ENCODE results near the gene KNTC1. TPM values are rescaled to one million over a fixed set of nuclear protein-coding genes. Genes with fewer than 3 reads are reported as not detected.
"Not testable (repeated sequence)": the region's sequence is repeated elsewhere in the genome, so short reads cannot be mapped to it uniquely, and the experiment has no call there.

KNTC1 gene
- polyA plus RNA-seq, 2 of the 4 experiments (the other 2 are of a cell fraction): 30.6 to 68.7 TPM

DNA sequence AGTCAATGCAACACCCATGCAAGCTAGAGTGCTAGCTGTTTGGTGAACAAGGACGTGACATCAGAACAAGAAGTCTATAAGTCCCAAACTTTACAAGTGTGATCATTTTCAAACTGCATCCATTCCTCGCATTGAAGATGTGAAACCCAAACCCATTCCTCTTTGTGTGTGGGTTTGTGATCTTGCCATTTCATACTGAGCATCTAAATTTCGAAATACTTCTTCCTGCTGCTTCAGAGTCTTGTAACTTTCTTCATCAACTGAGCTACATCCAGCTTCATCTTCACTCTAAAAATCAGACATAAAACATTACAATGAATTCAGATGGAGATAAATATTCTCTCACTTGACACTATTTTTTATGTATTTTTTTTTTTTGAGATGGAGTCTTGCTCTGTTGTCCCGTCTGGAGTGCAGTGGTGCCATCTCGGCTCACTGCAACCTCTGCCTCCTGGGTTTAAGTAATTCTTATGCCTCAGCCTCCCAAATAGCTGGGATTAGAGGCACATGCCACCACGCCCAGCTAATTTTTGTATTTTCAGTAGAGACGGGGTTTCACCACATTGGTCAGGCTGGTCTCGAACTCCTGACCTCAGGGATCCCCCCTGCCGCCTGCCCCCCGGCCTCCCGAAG lies 21.5 kb upstream of the KNTC1 start (continued):
- TF ChIP-seq, protein P1, sequence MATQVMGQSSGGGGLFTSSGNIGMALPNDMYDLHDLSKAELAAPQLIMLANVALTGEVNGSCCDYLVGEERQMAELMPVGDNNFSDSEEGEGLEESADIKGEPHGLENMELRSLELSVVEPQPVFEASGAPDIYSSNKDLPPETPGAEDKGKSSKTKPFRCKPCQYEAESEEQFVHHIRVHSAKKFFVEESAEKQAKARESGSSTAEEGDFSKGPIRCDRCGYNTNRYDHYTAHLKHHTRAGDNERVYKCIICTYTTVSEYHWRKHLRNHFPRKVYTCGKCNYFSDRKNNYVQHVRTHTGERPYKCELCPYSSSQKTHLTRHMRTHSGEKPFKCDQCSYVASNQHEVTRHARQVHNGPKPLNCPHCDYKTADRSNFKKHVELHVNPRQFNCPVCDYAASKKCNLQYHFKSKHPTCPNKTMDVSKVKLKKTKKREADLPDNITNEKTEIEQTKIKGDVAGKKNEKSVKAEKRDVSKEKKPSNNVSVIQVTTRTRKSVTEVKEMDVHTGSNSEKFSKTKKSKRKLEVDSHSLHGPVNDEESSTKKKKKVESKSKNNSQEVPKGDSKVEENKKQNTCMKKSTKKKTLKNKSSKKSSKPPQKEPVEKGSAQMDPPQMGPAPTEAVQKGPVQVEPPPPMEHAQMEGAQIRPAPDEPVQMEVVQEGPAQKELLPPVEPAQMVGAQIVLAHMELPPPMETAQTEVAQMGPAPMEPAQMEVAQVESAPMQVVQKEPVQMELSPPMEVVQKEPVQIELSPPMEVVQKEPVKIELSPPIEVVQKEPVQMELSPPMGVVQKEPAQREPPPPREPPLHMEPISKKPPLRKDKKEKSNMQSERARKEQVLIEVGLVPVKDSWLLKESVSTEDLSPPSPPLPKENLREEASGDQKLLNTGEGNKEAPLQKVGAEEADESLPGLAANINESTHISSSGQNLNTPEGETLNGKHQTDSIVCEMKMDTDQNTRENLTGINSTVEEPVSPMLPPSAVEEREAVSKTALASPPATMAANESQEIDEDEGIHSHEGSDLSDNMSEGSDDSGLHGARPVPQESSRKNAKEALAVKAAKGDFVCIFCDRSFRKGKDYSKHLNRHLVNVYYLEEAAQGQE (IDR thresholded peaks at IDR 0.05): no peak

DNA sequence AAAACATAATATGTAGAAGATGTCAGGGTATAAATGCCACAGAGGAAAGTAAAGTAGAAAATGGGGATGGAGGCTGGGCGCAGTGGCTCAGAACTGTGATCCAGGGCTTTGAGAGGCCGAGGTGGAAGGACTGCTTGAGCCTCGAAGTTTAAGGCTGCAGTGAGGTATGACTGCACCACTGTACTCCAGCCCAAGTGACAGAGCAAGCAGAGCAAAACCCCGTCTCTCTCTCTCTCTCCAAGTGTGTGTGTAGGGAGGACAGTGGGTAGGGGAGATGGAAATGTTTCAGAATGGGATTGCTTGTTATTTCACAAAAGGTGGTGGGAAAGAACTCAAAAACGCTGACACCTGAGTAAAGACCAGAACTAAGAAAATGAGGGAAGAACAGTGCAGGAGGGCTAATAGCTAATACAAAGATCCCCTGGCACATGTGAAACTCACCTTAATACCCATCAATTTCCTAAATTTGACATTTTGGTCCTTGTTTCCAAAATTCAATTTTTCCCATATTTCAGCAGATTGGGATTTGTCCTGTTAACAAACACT lies 20.6 kb upstream of the KNTC1 start:
- no peak overlapping the region for H3K4me3 ChIP-seq
- no peaks in the 10 kb centered on the region for H3K9me3 ChIP-seq
- WGBS (ENCODE audit: missing lambda C conversion rate): 71% methylated on average over 5 of the region's 5 CpGs
- FAIRE-seq: no peak
- H3K27ac ChIP-seq: no peak overlapping the region
- ChIA-PET CTCF (interaction anchor here (1.2 to 1.9 kb wide), 3 partner anchors 13 to 107 kb away, joined by 4 to 9 read pairs (median 5); no protein-coding TSS in a partner anchor), POLR2A (interaction anchor here (1.4 kb wide), 1 partner anchor 20 kb away, joined by 3 read pairs; the partner anchor contains the start of genes KNTC1 and RSRC2)
- no peak for ATAC-seq
- TF ChIP-seq MAFK (IDR thresholded peaks at IDR 0.05; ENCODE audit: partially characterized antibody) (peak; percentile 64), JUN (IDR thresholded peaks at IDR 0.05) (no peak)
- H3K4me2 ChIP-seq: no peak overlapping the region
- no peak for DNase-seq (ENCODE audit: low read depth in 1 of 2, low spot score in 1 of 2)
- peaks cover 3% of the 10 kb centered on the region; the same call in 2 of the 3 replicates for H3K4me1 ChIP-seq

DNA sequence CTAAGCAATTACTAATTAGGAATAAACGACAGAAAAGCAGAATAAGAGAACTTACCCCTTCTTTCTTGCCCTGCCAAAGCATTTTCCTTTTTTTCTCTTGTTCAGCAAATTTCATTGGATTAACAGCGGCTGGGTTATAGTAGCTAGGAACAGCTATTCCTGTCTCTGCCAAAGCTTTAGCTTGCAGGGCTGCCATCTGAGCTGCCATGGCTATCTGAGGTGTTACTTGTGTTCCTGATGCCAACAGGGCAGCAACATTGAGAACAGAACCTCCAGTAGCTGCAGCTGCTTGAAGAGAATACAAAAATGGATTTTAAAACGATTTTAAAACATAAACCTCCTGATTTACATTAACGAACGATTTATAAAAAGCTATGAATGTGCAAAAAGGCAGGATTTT lies 18.9 kb upstream of the KNTC1 start:
- no peak for DNase-seq (ENCODE audit: low read depth in 1 of 2, low spot score in 1 of 2)
- ATAC-seq: no peak
- ChIA-PET CTCF (interaction anchor here (1.6 kb wide), 2 partner anchors 12 to 16 kb away, joined by 5 read pairs; no protein-coding TSS in a partner anchor), POLR2A (interaction anchor here (0.7 to 0.9 kb wide), 2 partner anchors 10 to 19 kb away, joined by 3 read pairs; partner anchors contain the start of genes KNTC1 and RSRC2)
- Histone ChIP-seq H3K4me3 (no peak overlapping the region), H3K9me3 (no peaks in the 10 kb centered on the region), H3K4me1 (no peaks in the 10 kb centered on the region), H3K4me2 (no peak overlapping the region), H3K27ac (no peak overlapping the region)
- no peak for FAIRE-seq
- TF ChIP-seq, protein P2, sequence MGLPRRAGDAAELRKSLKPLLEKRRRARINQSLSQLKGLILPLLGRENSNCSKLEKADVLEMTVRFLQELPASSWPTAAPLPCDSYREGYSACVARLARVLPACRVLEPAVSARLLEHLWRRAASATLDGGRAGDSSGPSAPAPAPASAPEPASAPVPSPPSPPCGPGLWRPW (IDR thresholded peaks at IDR 0.05): no peak
- TF ChIP-seq TP53 (CRISPR knock-in tag; IDR thresholded peaks at IDR 0.05) (no peak), FOSL2 (IDR thresholded peaks at IDR 0.05) (no peak), FOSL2 (CRISPR knock-in tag; IDR thresholded peaks at IDR 0.05) (no peak), RARB (CRISPR knock-in tag; IDR thresholded peaks at IDR 0.05) (no peak), RNF2 (IDR thresholded peaks at IDR 0.05; ENCODE audit: borderline replicate concordance, low read depth) (no peak), JUNB (IDR thresholded peaks at IDR 0.05) (no peak), SREBF2 (IDR thresholded peaks at IDR 0.05) (no peak), POLR2A (IDR thresholded peaks at IDR 0.05; ENCODE audit: low read length) (no peak), TFCP2L1 (CRISPR knock-in tag; IDR thresholded peaks at IDR 0.05) (no peak), NFE2L2 (conservative IDR thresholded peaks at IDR 0.05; ENCODE audit: low read length) (no peak)
- WGBS (ENCODE audit: missing lambda C conversion rate): 85% methylated on average over 5 of the region's 5 CpGs

DNA sequence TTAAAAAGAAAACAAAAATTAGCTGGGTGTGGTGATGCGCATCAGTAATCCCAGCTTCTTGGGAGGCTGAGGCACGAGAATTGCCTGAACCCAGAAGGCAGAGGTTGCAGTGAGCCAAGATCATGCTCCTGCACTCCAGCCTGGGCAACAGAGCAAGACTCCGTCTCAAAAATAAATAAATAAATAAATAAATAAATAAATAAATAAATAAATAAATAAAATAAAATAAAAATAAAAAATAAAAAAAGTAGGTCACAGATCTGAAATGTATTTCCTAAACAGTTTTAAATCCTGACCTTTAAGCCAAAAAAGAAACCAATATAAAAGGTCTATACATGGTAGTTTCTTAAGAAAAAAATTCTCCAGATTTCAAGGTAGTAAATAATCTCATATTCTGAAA lies 14.0 kb upstream of the KNTC1 start:
- not testable (repeated sequence) for H3K4me2 ChIP-seq; FAIRE-seq; ATAC-seq; H3K4me1 ChIP-seq; DNase-seq (ENCODE audit: low read depth in 1 of 2, low spot score in 1 of 2); H3K9me3 ChIP-seq; H3K27ac ChIP-seq; H3K4me3 ChIP-seq
- WGBS (ENCODE audit: missing lambda C conversion rate): 90% methylated on average over 3 of the region's 3 CpGs
- peak; percentile 83 for TF ChIP-seq ZC3H11A (IDR thresholded peaks at IDR 0.05)
- POLR2A ChIA-PET: interaction anchor here (1.0 to 2.9 kb wide), 2 partner anchors 12 to 14 kb away, joined by 4 to 12 read pairs; partner anchors contain the start of genes KNTC1, RSRC2 and ZCCHC8
- CTCF ChIA-PET: interaction anchor here (0.6 to 1.5 kb wide), 4 partner anchors 9 to 1232 kb away, joined by 3 to 6 read pairs (median 4); no protein-coding TSS in a partner anchor

All from A549 (cell line).